Activated naive CD4-positive, alpha-beta T cell treated with anti-CD3 and anti-CD28 coated beads, Interleukin-2, amount 50 U/mL, for 72 hours (primary cell): ENCODE results near the gene FSIP1. TPM values are rescaled to one million over a fixed set of nuclear protein-coding genes. Genes with fewer than 3 reads are reported as not detected.
A peak's percentile ranks its signal among the peaks of the same experiment; 100 is the strongest.

Experiments
- ATAC-seq, 2 donors: fragments of 150-1000 bp; cut with Tn5 transposase; 2 replicates each; pipeline ENCODE4 v1.10.0; 2021; ENCODE audit warnings: mild to moderate bottlenecking in 2 of 2, moderate library complexity in 2 of 2
- DNase-seq, 2 donors: peaks; one replicate each; pipeline ENCODE4 v3.0.0; 2021 to 2022; ENCODE audit warnings: low spot score in 2 of 2
- H3K27ac Mint-ChIP-seq, 2 donors: one replicate each; pipeline ENCODE4 v1.8.0; 2022; ENCODE audit warnings: mild to moderate bottlenecking in 2 of 2, mixed read lengths in 2 of 2
- H3K36me3 Mint-ChIP-seq, 2 donors: one replicate each; pipeline ENCODE4 v1.8.0; 2022; ENCODE audit warnings: mixed read lengths in 2 of 2
- H3K9me3 Mint-ChIP-seq, 2 donors: one replicate each; pipeline ENCODE4 v1.8.0; 2022; ENCODE audit warnings: mixed read lengths in 2 of 2
- total RNA-seq, 2 donors: library from RNA; stranded (reverse); gene quantifications; one replicate each; pipeline ENCODE4 v1.2.3, GENCODE V29; 2022

The FSIP1 gene
- total RNA-seq, 2 donors from 2014 or later: 0.18 to 1.1 TPM

DNA sequence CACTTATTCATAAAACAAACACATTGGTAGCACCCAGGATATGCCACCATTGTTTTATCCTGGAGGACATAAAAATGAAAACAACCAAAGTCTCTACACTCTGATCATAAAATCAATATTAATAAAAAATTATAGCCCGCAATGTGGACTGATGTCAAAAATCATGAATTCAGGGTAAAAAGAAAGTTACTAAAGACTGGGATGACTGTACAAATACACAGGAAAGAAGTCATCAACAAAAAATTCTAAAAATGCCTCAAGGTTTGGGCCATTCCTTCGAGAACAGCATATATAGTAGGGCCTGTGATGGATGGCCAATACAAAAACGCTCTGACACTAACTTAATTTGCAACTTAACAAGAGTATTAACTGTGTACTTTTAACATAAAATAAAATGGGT, 125.0 kb downstream of the FSIP1 start:
- H3K36me3 Mint-ChIP-seq: no peaks in the 10 kb centered on the region
- ATAC-seq (no peak), DNase-seq (no peak)

GRCh38 chr15:39657181-39657580, 125.5 kb downstream of the FSIP1 start:
- ATAC-seq (no peak), DNase-seq (no peak)
- Mint-ChIP-seq H3K36me3 (no peaks in the 10 kb centered on the region), H3K9me3 (peaks cover 0 to 5% of the 10 kb centered on the region in 2 donors), H3K27ac (no peak overlapping the region)

More for the DNA sequence above, 125.0 kb downstream of the FSIP1 start:
- Mint-ChIP-seq H3K9me3 (peaks cover 0 to 5% of the 10 kb centered on the region in 2 donors), H3K27ac (no peak overlapping the region)

- DNase-seq (no peak), ATAC-seq (no peak)
- Mint-ChIP-seq H3K27ac (no peak overlapping the region), H3K9me3 (peaks cover 0 to 5% of the 10 kb centered on the region in 2 donors), H3K36me3 (no peaks in the 10 kb centered on the region)
Observed at GRCh38 chr15:39654304-39654703, 128.3 kb downstream of the FSIP1 start.

- DNase-seq: no peak
- Mint-ChIP-seq H3K36me3 (no peaks in the 10 kb centered on the region), H3K9me3 (no peaks in the 10 kb centered on the region), H3K27ac (no peak overlapping the region)
- no peak for ATAC-seq
Observed at GRCh38 chr15:39651881-39652280, 130.8 kb downstream of the FSIP1 start.

DNA sequence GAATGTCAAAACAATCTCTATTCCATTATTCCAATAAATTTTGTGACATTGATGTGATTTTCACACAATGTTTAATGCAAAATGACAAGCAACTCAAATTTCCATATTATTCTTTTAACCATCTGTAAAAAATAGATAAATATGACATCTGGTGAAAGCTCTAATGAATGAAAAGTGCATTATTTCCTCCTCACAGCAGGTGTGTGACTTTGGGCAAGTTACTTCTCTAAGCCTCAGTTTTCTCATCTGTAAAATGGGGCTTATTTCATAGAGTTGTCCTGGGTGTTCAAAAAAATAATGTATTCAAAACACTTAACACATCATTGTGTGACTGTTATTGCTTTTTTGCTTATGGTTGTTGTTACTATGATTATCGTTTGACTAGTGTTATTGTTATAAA, 131.3 kb downstream of the FSIP1 start:
- ATAC-seq: no peak
- no peak overlapping the region for H3K27ac Mint-ChIP-seq
- no peaks in the 10 kb centered on the region for H3K9me3 Mint-ChIP-seq

GRCh38 chr15:39649757-39650156, 132.9 kb downstream of the FSIP1 start:
- H3K36me3 Mint-ChIP-seq: no peaks in the 10 kb centered on the region
- ATAC-seq: no peak
- H3K9me3 Mint-ChIP-seq: no peaks in the 10 kb centered on the region
- H3K27ac Mint-ChIP-seq: no peak overlapping the region
- no peak for DNase-seq

More for the DNA sequence above, 131.3 kb downstream of the FSIP1 start:
- DNase-seq: no peak
- H3K36me3 Mint-ChIP-seq: no peaks in the 10 kb centered on the region

GRCh38 chr15:39646425-39646824, 136.2 kb downstream of the FSIP1 start:
- DNase-seq: no peak
- Mint-ChIP-seq H3K27ac (no peak overlapping the region), H3K9me3 (no peaks in the 10 kb centered on the region), H3K36me3 (no peaks in the 10 kb centered on the region)
- ATAC-seq: no peak

- Mint-ChIP-seq H3K36me3 (no peaks in the 10 kb centered on the region), H3K9me3 (no peaks in the 10 kb centered on the region), H3K27ac (no peak overlapping the region)
- DNase-seq (no peak), ATAC-seq (no peak)
Observed at GRCh38 chr15:39645976-39646257, 136.7 kb downstream of the FSIP1 start.

- no peaks in the 10 kb centered on the region for H3K9me3 Mint-ChIP-seq
- DNase-seq (no peak), ATAC-seq (no peak)
- H3K27ac Mint-ChIP-seq: no peak overlapping the region
- no peaks in the 10 kb centered on the region for H3K36me3 Mint-ChIP-seq
Observed at GRCh38 chr15:39645138-39645975, 137.3 kb downstream of the FSIP1 start.

GRCh38 chr15:39644136-39644535, 138.5 kb downstream of the FSIP1 start:
- no peaks in the 10 kb centered on the region for H3K36me3 Mint-ChIP-seq
- no peaks in the 10 kb centered on the region for H3K9me3 Mint-ChIP-seq
- ATAC-seq (no peak), DNase-seq (no peak)
- peak overlapping the region in 1 of 2 donors; percentile 14 for H3K27ac Mint-ChIP-seq

DNA sequence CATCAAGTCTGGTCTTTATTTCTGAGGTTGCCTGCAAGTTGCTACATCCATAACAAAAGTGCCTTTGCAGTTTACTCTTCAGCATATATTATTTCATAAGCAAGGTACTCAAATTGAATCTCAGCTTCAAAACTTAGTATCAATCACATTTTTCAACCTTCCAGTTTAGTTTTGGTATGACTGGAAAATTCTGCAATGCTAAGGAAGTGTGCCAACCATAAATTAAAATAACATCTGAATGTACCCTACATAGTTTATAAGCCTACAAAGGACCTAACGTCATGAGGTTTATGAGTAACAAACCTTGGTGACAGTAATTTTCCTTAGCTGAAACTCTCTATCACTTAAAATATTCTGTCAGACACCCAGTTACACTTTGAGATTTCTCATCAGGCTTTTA, 138.9 kb downstream of the FSIP1 start:
- Mint-ChIP-seq H3K36me3 (no peaks in the 10 kb centered on the region), H3K27ac (no peak overlapping the region), H3K9me3 (no peaks in the 10 kb centered on the region)
- ATAC-seq: peak; percentile 73 to 91
- no peak for DNase-seq

DNA sequence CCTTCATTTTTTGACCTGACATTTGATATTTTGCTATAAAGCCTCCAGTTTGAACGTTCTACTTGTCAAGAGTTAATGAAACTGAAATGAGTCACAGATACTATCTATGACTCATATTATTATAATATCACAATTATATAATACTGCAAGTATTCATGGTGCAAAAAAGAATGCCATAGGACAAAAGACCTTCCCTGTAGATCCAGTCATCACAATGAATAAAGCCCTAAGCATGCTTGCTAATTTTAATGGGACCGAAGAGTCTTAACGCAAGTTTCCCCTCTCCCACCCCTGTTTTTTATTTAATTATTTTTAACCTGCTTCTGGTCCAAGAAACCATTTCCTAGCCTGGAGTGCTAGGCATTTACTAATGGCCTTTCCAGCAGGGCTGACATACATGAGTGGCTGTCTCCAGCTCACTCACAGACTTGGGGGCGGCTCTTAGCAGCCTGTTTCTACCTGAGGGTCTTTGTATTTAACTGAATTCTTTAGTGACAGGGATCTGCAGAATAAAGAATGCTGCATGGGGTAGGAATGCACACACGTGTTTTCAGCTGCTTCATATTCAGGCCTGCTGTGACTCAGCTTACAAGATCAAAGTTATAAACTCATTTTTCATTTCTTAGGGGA, 140.5 kb downstream of the FSIP1 start:
- H3K27ac Mint-ChIP-seq: no peak overlapping the region
- DNase-seq: no peak
- no peaks in the 10 kb centered on the region for H3K36me3 Mint-ChIP-seq
- ATAC-seq: peak; percentile 44 to 45
- no peaks in the 10 kb centered on the region for H3K9me3 Mint-ChIP-seq

GRCh38 chr15:39641191-39641889, 141.3 kb downstream of the FSIP1 start:
- Mint-ChIP-seq H3K27ac (peak overlapping the region in 1 of 2 donors; percentile 12), H3K9me3 (no peaks in the 10 kb centered on the region), H3K36me3 (no peaks in the 10 kb centered on the region)
- DNase-seq (no peak), ATAC-seq (peak; percentile 36 to 51)

GRCh38 chr15:39640665-39641064, 142.0 kb downstream of the FSIP1 start:
- no peak for DNase-seq
- no peak for ATAC-seq
- Mint-ChIP-seq H3K9me3 (peaks cover 0 to 4% of the 10 kb centered on the region in 2 donors), H3K27ac (no peak overlapping the region), H3K36me3 (no peaks in the 10 kb centered on the region)

DNA sequence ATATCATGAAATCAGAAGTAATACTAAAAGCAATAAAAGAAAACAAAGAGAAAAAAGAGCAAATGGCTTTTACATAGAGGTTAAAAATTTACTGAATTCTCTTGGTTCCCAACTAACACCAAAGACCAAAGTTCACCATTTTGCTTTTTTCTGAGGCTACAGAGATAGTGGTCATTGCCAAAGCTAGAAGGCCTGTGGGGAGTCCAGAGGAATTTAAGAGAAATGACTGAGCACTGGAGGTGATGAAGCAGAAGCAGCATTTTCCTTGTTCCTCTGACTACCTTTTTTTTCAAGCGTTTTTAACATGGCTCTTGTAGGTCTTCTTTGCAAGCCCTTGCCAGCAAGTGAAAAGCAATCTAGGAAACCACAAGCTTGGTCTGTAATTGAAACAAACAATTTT, 143.6 kb downstream of the FSIP1 start:
- Mint-ChIP-seq H3K36me3 (no peaks in the 10 kb centered on the region), H3K9me3 (peaks cover 0 to 4% of the 10 kb centered on the region in 2 donors), H3K27ac (no peak overlapping the region)
- ATAC-seq: no peak
- no peak for DNase-seq

- Mint-ChIP-seq H3K9me3 (peaks cover 0 to 4% of the 10 kb centered on the region in 2 donors), H3K36me3 (no peaks in the 10 kb centered on the region), H3K27ac (no peak overlapping the region)
- ATAC-seq (no peak), DNase-seq (no peak)
Observed at GRCh38 chr15:39638041-39638440, 144.6 kb downstream of the FSIP1 start.

DNA sequence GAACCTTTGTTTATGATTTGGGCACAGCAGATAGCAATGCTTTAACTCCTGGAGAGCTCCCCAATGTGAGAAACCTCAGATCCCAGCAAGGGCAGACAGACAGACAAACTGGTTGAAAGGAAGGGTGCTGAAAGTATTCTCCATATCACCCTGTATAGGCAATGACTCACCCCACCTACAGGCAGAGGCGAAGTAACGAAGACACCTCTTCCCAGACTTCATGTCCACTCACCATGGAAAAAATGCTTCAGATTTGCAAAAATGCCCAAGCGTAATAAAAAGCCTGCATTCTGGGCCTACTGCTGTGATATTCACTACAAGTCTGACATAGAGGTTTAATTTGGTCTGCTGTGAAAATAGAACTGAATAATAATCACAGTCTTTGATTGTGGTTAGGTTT, 151.3 kb downstream of the FSIP1 start:
- ATAC-seq: peak; percentile 45 to 59
- peak overlapping the region; percentile 2 to 73 for H3K27ac Mint-ChIP-seq
- H3K36me3 Mint-ChIP-seq: peaks cover 0 to 19% of the 10 kb centered on the region in 2 donors
- peaks cover 0 to 17% of the 10 kb centered on the region in 2 donors for H3K9me3 Mint-ChIP-seq
- peak in 1 of 2 donors; percentile 6 for DNase-seq
